Spinal cord (tissue), 10 donors: ENCODE data around the gene MAP3K5. TPM values are rescaled to one million over a fixed set of nuclear protein-coding genes. Genes with fewer than 3 reads are reported as not detected.

Experiments
- DNase-seq, 6 donors: peaks; one replicate each; pipeline versions ENCODE4 v3.0.0 to v3.0.0-alpha.2; 2013 to 2015; ENCODE audit warnings: low spot score in 6 of 6, low read depth in 4 of 6
- H3K27ac ChIP-seq: one replicate; pipeline ENCODE4 v1.5.1; 2013; ENCODE audit warnings: low read depth, low read length, control low read depth
- H3K27me3 ChIP-seq: one replicate; pipeline ENCODE4 v1.6.1; 2013; ENCODE audit warnings: low read length; ENCODE audit not compliant: control insufficient read depth, insufficient read depth
- H3K36me3 ChIP-seq: one replicate; pipeline ENCODE4 v1.6.1; 2013; ENCODE audit warnings: low read length; ENCODE audit not compliant: control insufficient read depth, insufficient read depth
- H3K4me1 ChIP-seq: one replicate; pipeline ENCODE4 v1.6.1; 2013; ENCODE audit warnings: low read length; ENCODE audit not compliant: control insufficient read depth, insufficient read depth
- H3K4me3 ChIP-seq: one replicate; pipeline ENCODE4 v1.5.1; 2013; ENCODE audit warnings: low read depth, low read length, control low read depth
- H3K9me3 ChIP-seq: one replicate; pipeline ENCODE4 v1.6.1; 2013; ENCODE audit warnings: low read length; ENCODE audit not compliant: control insufficient read depth, insufficient read depth
- WGBS: methylation state at CpG from one replicate; pipeline ENCODE4 v1.1.5; 2013; ENCODE audit warnings: missing lambda C conversion rate; ENCODE audit not compliant: insufficient coverage; 5-methylcytosine and 5-hydroxymethylcytosine counted together
- polyA plus RNA-seq, 2 donors: library from polyadenylated mRNA; unstranded; fragments of 120-200 nt; gene quantifications; one replicate each; pipeline ENCODE4 v1.2.1, GENCODE V29; 2013; ENCODE audit not compliant: insufficient read length in 2 of 2
- total RNA-seq, 2 donors: library from RNA; depleted of rRNA in 1 of 2; stranded (reverse); fragments of 120-200 nt in 1 of 2; fragments of >200 nt in 1 of 2; gene quantifications; one replicate each; pipeline versions ENCODE4 v1.2.3 to v1.2.4, GENCODE V29; 2013 to 2014
- donor health status: healthy.

MAP3K5 gene
- total and polyA plus RNA-seq, 4 donors = 8.5 to 26.9 (median 9.7) TPM

GRCh38 chr6:136535880-136536650 is 256.2 kb downstream of the MAP3K5 start:
- Histone ChIP-seq H3K4me1 (no peaks in the 10 kb centered on the region), H3K9me3 (no peaks in the 10 kb centered on the region), H3K36me3 (no peaks in the 10 kb centered on the region), H3K27me3 (no peaks in the 10 kb centered on the region), H3K27ac (no peak overlapping the region), H3K4me3 (no peak overlapping the region)
- WGBS = no CpG with 5 or more reads among the region's 8 CpGs
- peak in 1 of 6 donors; percentile 61 for DNase-seq

- 100% methylated on average over 1 of the region's 5 CpGs for WGBS
- Histone ChIP-seq H3K9me3 (no peaks in the 10 kb centered on the region), H3K27me3 (no peaks in the 10 kb centered on the region), H3K36me3 (no peaks in the 10 kb centered on the region), H3K4me3 (no peak overlapping the region), H3K27ac (no peak overlapping the region), H3K4me1 (no peaks in the 10 kb centered on the region)
- no peak for DNase-seq
Measured at GRCh38 chr6:136535017-136535765, 257.1 kb downstream of the MAP3K5 start.

GRCh38 chr6:136534268-136534667 is 258.0 kb downstream of the MAP3K5 start:
- WGBS = 50% methylated on average over 1 of the region's 3 CpGs
- H3K27me3 ChIP-seq = no peaks in the 10 kb centered on the region
- H3K4me1 ChIP-seq = no peaks in the 10 kb centered on the region
- no peak for DNase-seq
- no peak overlapping the region for H3K27ac ChIP-seq
- H3K9me3 ChIP-seq = no peaks in the 10 kb centered on the region
- no peaks in the 10 kb centered on the region for H3K36me3 ChIP-seq
- no peak overlapping the region for H3K4me3 ChIP-seq

GRCh38 chr6:136533487-136533886 is 258.8 kb downstream of the MAP3K5 start:
- H3K4me1 ChIP-seq = no peaks in the 10 kb centered on the region
- 73% methylated on average over 4 of the region's 5 CpGs for WGBS
- no peaks in the 10 kb centered on the region for H3K9me3 ChIP-seq
- no peak overlapping the region for H3K27ac ChIP-seq
- H3K27me3 ChIP-seq = no peaks in the 10 kb centered on the region
- DNase-seq = no peak
- H3K4me3 ChIP-seq = no peak overlapping the region
- no peaks in the 10 kb centered on the region for H3K36me3 ChIP-seq

- DNase-seq = no peak
- Histone ChIP-seq H3K36me3 (no peaks in the 10 kb centered on the region), H3K4me3 (no peak overlapping the region), H3K27ac (no peak overlapping the region), H3K9me3 (no peaks in the 10 kb centered on the region), H3K27me3 (no peaks in the 10 kb centered on the region), H3K4me1 (peaks cover under 1% of the 10 kb centered on the region)
- WGBS = 83% methylated on average over 2 of the region's 6 CpGs
Measured at GRCh38 chr6:136532030-136532429, 260.2 kb downstream of the MAP3K5 start.

GRCh38 chr6:136529710-136530109 is 262.6 kb downstream of the MAP3K5 start:
- H3K27ac ChIP-seq = no peak overlapping the region
- no peaks in the 10 kb centered on the region for H3K9me3 ChIP-seq
- 100% methylated on average over 1 of the region's 3 CpGs for WGBS
- H3K36me3 ChIP-seq = no peaks in the 10 kb centered on the region
- H3K4me1 ChIP-seq = peaks cover 11% of the 10 kb centered on the region
- H3K27me3 ChIP-seq = no peaks in the 10 kb centered on the region
- no peak for DNase-seq
- no peak overlapping the region for H3K4me3 ChIP-seq

- Histone ChIP-seq H3K9me3 (no peaks in the 10 kb centered on the region), H3K27me3 (no peaks in the 10 kb centered on the region), H3K36me3 (no peaks in the 10 kb centered on the region), H3K4me3 (no peak overlapping the region), H3K27ac (no peak overlapping the region), H3K4me1 (peaks cover 11% of the 10 kb centered on the region)
- WGBS = no CpG with 5 or more reads among the region's 1 CpG
- DNase-seq = no peak
Measured at GRCh38 chr6:136528477-136528876, 263.8 kb downstream of the MAP3K5 start.

GRCh38 chr6:136527831-136528230 is 264.4 kb downstream of the MAP3K5 start:
- Histone ChIP-seq H3K27ac (no peak overlapping the region), H3K4me3 (no peak overlapping the region), H3K27me3 (no peaks in the 10 kb centered on the region), H3K4me1 (peaks cover 11% of the 10 kb centered on the region), H3K9me3 (no peaks in the 10 kb centered on the region), H3K36me3 (no peaks in the 10 kb centered on the region)
- WGBS = no CpG with 5 or more reads among the region's 6 CpGs
- no peak for DNase-seq

GRCh38 chr6:136526937-136527336 is 265.3 kb downstream of the MAP3K5 start:
- no peaks in the 10 kb centered on the region for H3K9me3 ChIP-seq
- H3K36me3 ChIP-seq = no peaks in the 10 kb centered on the region
- 32% methylated on average over 4 of the region's 4 CpGs for WGBS
- H3K27me3 ChIP-seq = no peaks in the 10 kb centered on the region
- peaks cover 11% of the 10 kb centered on the region for H3K4me1 ChIP-seq
- DNase-seq = no peak
- peak overlapping the region; percentile 8 for H3K27ac ChIP-seq
- no peak overlapping the region for H3K4me3 ChIP-seq
